ENCODE results near the gene B3GAT1.

DNA sequence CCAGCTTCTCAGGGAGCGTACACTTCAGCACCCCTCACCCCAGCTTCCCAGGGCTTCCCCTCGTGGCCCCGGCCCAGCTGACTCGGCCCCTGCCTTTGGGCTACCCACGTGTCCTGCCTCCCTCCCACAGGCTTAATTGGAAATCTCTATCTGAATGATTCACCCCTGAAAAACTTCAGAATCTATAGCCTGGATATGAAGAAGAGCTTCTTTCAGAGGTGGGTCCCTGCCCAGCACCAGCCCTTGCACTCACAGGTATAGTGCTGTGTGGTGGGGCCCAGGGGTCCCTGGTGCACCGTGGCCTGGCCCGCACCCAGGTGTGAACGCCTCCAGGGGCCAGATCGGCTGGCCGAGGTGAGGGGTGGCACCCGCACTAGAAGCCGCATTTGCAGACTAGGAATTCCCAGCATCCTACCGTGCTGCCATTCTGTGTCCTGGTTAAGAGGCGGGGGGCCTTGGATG is 38.4 kb downstream of the B3GAT1 start:
- TF ChIP-seq SUZ12 (IDR thresholded peaks at IDR 0.05) (no peak), FOXM1 (IDR thresholded peaks at IDR 0.05; ENCODE audit: borderline replicate concordance) (no peak), FOXK2 (IDR thresholded peaks at IDR 0.05) (no peak), TARDBP (IDR thresholded peaks at IDR 0.05) (no peak), HDGF (IDR thresholded peaks at IDR 0.05; ENCODE audit: borderline replicate concordance) (no peak), BHLHE40 (IDR thresholded peaks at IDR 0.05; ENCODE audit: borderline replicate concordance) (no peak), SP1 (IDR thresholded peaks at IDR 0.05) (no peak), ZNF384 (IDR thresholded peaks at IDR 0.05) (no peak), LEF1 (IDR thresholded peaks at IDR 0.05; ENCODE audit: borderline replicate concordance) (no peak), FOXA1 (IDR thresholded peaks at IDR 0.05) (no peak), ELF4 (IDR thresholded peaks at IDR 0.05) (no peak), L3MBTL2 (conservative IDR thresholded peaks at IDR 0.05) (no peak), NFRKB (IDR thresholded peaks at IDR 0.05) (no peak)

Data from HEK293T (cell line).